Coronary artery (tissue), 2 donors: ENCODE data around the gene PCBP1.
"Not testable (repeated sequence)": the region's sequence is repeated elsewhere in the genome, so short reads cannot be mapped to it uniquely, and the experiment has no call there.

Experiments used
- DNase-seq: peaks from one replicate; pipeline ENCODE4 v3.0.0-alpha.2; 2017; ENCODE audit warnings: low spot score
- H3K27ac ChIP-seq, 2 donors: fragments of 200-600 bp; sonication (generic); one replicate each; pipeline ENCODE4 v1.5.1; 2016 to 2019
- H3K4me3 ChIP-seq: fragments of 200-600 bp; sonication (generic); 2 replicates; pipeline ENCODE4 v1.5.1; 2016; ENCODE audit warnings: mild to moderate bottlenecking, moderate library complexity
- CTCF ChIP-seq: fragments of 200-600 bp; sonication (generic); IDR thresholded peaks from one replicate; pipeline ENCODE4 v1.5.1; 2019; ENCODE audit warnings: antibody characterized with exemption

Gene PCBP1

GRCh38 chr2:70122470-70122869 lies 35.2 kb downstream of the PCBP1 start:
- no peak overlapping the region for H3K4me3 ChIP-seq
- DNase-seq = no peak
- H3K27ac ChIP-seq = no peak overlapping the region
- no peak for TF ChIP-seq CTCF

- H3K27ac ChIP-seq = peak overlapping the region; percentile 97 to 98
- peak overlapping the region; percentile 75 for H3K4me3 ChIP-seq
- no peak for TF ChIP-seq CTCF
- DNase-seq = peak; percentile 79
Measured at GRCh38 chr2:70123051-70123828, 36.0 kb downstream of the PCBP1 start.

GRCh38 chr2:70123829-70124116 lies 36.5 kb downstream of the PCBP1 start:
- Histone ChIP-seq H3K4me3 (peak overlapping the region; percentile 75), H3K27ac (peak overlapping the region; percentile 97 to 98)
- no peak for DNase-seq
- TF ChIP-seq CTCF = no peak

GRCh38 chr2:70124983-70125480 lies 37.8 kb downstream of the PCBP1 start:
- H3K4me3 ChIP-seq = peak overlapping the region; percentile 75
- TF ChIP-seq CTCF = no peak
- peak; percentile 80 for DNase-seq
- peak overlapping the region; percentile 97 to 98 for H3K27ac ChIP-seq

GRCh38 chr2:70125498-70125898 lies 38.2 kb downstream of the PCBP1 start:
- no peak for DNase-seq
- Histone ChIP-seq H3K27ac (peak overlapping the region; percentile 97 to 98), H3K4me3 (peak overlapping the region; percentile 75)
- TF ChIP-seq CTCF = no peak

GRCh38 chr2:70126413-70126812 lies 39.1 kb downstream of the PCBP1 start:
- no peak for TF ChIP-seq CTCF
- DNase-seq = no peak
- no peak overlapping the region for H3K4me3 ChIP-seq
- no peak overlapping the region for H3K27ac ChIP-seq

GRCh38 chr2:70128005-70128404 lies 40.7 kb downstream of the PCBP1 start:
- TF ChIP-seq CTCF = no peak
- H3K27ac ChIP-seq = no peak overlapping the region
- H3K4me3 ChIP-seq = no peak overlapping the region
- no peak for DNase-seq

- not testable (repeated sequence) for DNase-seq
- H3K27ac ChIP-seq = peak overlapping the region; percentile 85 to 90
- H3K4me3 ChIP-seq = peak overlapping the region; percentile 64
Measured at GRCh38 chr2:70131344-70132143, 44.3 kb downstream of the PCBP1 start.
